Hippocampal formation (tissue), 2 donors: Measurements from ENCODE around the gene PTK7.

Source experiments
- DNase-seq, 2 donors: peaks; one replicate each; lab custom pipeline; 2025; lab: John Stamatoyannopoulos, UW

PTK7 gene

DNA sequence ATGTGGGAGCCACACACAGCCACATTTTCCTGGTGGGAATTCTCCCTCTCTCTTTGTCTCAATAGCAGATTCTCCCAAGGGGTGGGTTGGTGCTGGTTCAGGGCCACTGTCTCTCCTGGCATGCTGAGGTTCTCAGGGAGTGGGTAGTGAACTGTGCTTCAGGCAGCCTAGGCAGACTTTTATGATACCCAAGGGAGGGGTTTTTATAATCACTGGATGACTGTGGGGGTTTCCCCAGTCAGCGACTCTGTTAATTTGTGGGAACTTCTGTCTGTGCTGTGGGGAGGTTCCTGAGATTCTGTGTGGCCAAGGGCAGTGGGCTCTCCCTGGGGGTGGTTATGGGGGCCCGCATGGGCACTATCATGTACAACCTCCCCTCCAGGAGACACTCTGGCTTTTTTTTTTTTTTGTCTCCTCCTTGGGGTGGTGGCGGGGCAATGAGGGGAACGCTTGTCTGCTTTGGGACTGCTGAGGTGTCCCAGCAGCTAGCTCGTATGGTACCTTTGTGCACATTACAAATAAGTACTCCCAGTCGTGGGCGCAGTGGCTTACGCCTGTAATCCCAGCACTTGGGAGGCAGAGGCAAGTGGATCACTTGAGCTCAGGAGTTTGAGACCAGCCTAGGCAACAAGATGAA, 10.0 kb downstream of the PTK7 start:
- no peak for DNase-seq

- no peak for DNase-seq
Measured at GRCh38 chr6:43088654-43089056, 12.5 kb downstream of the PTK7 start.

- no peak for DNase-seq
Measured at GRCh38 chr6:43089467-43089866, 13.4 kb downstream of the PTK7 start.

DNA sequence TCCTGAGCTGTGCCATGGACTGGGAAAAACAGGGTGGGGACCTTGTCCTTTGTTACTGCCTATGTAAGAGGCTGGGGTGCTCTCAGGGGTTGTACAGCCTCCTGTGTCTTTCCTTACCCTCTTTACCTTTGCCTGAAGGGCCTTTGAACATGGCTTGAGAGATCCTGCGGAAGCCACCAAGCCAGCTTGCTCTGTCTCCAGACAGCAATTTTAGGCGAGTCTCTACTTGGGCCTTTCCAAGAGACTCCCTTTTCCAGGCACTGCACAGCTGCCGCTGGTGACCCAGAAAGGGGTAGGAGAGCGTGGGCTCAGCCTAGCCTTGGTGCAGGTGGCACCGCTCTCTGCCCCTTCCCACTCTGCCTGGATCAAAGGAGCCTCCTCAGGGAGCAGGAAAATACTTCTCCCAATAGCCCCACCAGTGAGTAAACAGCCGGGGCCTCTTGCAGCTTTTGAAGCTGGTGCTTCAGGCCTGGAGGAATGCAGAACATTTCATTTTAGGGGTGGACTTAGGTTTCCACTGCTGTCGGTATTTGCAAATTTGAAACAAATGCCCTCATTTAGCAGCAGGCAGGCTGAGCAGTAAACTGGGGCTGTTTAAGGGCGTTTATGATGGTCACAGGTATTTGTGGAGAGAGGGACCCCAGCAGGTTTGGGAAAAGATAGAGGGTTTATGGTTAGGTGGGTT, 13.9 kb downstream of the PTK7 start:
- DNase-seq, result no peak

GRCh38 chr6:43090559-43090956, 14.4 kb downstream of the PTK7 start:
- no peak for DNase-seq

GRCh38 chr6:43091020-43091419, 14.9 kb downstream of the PTK7 start:
- DNase-seq, result no peak

GRCh38 chr6:43091436-43091991, 15.4 kb downstream of the PTK7 start:
- DNase-seq, result no peak

DNA sequence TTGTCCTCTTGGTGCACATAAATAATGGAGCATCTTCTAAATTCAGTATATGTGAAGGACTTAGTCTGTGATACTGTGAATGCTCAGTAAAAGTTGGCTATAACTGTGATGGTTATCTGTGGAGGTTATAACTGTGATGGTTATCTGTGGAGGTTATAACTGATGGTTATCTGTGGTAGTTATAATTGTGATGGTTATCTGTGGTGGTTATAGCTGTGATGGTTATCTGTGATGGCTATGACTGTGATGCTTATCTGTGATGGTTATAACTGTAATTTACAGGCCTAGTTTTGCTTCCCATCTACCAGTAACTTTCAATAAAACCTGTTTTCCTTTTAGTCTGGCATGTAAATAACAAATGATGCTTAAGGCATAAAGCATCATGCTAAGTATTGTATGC, 16.5 kb downstream of the PTK7 start:
- DNase-seq, result no peak

DNA sequence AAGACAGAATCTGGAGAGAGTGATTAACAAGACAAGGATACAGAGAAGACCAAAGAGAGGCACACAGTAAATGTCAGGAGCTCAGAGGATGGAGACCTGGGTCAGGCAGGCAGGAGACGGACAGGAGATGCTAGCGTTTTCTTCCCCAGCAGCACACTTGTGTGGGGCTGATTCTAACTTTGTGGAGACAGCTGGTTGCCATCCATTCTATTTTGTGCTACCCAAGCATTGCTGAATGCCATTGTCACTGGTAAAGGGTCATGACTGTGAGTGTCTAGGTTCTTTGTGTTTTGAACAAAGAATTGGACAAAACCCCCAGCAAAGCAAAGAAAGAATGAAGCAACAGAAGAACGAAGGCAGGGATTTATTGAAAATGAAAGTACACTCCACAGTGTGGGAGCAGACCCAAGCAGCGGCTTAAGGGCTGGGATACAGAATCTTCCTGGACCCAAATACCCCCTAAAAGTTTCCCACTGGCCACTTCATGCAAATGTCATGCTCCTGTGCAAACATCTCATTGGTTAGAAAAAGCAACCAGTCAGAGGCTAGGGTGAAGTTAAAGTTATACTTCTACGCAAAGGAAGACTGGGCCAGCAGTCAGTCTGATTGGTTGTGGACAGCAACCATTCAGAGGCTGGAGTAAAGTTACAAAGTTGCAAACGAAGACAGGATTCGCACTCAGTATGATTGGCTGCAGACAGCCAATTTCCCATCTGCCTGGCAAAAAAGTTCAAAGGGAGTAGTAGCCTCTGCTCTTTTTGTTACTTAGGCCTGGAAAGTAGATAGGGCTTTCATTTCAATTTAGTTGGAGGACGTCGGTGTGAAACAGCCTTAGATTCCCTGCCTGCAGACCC, 17.5 kb downstream of the PTK7 start:
- peak in 1 of 2 donors; percentile 20 for DNase-seq

GRCh38 chr6:43095939-43096338, 19.8 kb downstream of the PTK7 start:
- no peak for DNase-seq

DNA sequence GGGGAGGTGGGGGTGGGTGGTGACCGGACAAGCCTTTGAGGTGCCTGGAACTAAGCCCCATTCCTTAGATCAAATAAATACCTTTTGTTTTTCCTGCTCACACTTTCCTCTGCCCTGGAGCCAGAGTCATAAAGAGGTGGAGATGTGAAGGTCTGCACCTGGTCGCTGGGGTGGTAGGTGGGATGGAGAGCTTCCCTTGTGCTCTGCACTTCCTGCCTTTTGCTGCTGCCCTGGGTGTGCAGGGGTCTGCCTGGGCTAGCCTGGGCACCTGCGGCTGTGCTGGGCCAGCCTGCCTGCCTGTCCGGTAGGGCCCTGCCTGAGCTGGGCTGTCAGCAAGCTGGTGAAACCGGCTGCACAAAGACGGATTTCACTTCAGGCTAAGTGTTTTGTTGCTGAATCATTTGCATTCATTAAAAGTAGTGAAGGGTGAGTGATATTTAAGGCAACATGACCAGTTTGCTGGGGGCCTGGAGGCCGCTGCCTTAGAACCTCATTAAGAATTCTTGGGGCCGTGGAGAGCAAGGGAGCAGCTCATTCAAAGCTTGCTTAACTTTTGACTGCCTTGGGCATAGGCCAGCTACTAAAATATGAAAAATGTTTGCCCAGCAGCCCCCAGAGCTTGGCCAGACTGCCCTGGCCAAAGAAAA, 20.5 kb downstream of the PTK7 start:
- DNase-seq, result peak in 1 of 2 donors; percentile 29

DNA sequence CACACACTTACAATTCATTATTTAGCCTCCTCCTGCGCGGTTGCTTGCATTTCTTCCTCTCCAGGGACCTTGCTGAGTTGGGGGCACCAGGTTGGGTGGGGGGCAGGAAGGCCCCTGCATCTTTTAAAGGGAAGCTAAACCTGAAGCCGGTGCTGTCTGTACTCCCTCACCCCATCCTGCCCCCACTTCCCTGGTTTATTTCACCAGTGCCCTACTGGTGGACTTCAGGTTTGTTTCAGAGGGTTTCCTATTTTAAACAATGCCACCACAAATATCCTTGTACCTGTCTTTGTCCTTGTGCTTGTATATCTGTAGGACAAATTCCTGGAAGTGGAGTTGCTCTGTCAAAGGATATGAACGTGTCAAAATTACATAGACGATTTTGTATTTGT, 21.0 kb downstream of the PTK7 start:
- DNase-seq, result no peak

DNA sequence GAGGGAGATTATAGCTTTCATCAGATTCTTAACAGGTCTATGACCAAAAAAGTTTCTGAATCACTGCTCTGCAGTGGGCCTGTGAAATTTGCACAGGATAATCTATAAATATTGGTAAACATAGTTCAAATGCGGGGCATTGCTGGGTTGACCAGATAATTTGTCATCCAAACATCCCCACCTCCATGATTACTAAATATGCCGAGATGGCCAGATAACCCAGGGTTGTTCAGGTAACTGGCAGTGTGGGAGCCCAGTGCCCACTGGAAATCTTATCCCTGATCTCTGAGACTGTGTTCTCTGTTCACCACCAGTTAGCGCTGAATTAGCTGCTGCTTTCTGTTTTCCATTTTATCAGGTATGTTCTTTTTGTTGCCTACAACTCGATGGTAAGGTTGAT, 21.4 kb downstream of the PTK7 start:
- DNase-seq, result no peak

DNA sequence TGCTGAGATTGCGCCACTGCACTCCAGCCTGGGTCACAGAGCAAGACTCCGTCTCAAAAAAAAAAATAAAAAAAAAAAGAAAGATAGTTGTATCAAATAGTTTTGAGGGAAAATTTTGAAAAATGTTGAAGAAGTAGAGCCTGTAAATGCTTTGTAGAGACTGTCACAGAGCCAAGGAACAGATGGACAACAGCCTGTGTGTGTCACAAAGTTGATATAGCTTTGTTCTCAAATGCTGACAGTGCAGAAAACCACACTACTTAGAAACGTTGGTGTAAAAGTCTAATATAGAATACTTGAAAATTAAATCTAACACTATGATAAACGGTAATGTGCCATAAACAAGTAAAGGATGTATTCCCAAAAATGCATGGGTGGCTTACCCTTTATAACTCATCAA, 25.4 kb downstream of the PTK7 start:
- DNase-seq, result no peak

- DNase-seq, result no peak
Measured at GRCh38 chr6:43103253-43103876, 27.3 kb downstream of the PTK7 start.

DNA sequence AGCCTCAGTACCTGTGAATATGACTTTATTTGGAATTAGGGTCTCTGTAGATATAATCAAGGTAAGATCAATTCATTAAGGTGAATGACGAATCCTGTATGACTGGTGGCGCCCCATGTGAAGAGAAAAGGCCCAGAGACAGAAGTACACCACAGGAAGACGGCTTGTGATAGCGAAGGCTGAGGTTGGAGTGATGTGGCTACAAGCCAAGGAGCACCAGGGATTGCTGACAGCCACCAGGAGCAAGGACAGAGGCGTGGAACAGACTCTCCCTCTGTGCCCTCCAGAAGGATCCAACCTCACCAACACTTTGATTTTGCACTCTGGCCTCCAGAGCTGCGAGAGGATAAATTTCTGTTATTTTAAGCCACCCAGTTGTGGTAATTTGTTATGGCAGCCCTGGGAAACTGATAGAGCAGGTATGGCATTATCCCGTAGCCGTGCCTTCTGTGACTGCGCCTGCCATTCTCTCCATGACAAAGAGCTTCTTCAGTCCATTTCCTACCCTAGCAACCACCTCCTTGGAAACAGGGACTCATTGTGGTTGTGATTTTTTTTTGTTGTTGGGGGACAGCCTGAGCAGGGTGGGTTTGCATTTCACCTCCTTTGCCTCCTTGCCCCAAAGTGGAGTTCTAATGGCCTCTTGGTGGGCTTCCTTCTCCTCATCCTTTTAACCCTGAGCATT, 29.6 kb downstream of the PTK7 start:
- no peak for DNase-seq

- DNase-seq, result no peak
Measured at GRCh38 chr6:43107344-43108062, 31.4 kb downstream of the PTK7 start.

DNA sequence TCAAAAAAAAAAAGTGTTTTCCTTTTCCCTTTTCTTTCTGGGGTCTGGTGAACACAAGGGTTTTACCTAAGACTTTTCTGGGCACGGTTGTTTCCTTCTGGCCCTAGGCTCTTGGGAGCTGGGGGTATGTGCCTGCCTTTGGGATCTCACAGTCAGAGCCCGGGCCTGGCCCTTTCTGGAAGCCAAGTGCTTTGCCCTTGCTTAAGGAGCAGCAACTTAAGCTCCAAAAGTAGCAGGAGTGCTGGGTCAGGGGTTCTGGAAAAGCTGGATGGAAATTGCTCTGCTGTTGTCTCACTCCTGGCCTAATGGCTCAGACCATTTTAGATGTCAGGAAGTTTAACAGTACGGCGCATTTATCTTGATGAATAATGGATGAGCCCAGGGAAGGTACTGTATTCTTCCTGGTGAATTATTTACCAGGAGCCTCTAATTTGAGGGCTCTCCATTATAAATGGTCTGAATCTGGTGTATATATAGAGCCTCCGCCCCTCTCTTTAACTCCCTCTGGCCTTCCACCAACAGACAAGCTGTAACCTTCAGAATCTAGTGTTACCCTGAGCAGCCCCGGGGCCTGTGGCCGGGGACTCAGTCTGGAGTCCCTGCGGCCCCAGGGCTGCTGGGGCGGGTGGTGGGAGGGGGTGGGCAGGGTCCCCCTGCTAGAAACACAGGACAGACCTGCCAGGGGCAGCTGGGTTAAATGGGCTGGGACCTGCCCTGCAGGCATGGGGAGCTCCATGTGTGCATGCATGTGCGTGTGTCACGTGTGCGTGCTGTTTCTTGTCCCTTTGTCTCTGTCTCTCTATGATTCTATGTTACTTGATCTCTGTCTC, 37.5 kb downstream of the PTK7 start:
- DNase-seq, result no peak

GRCh38 chr6:43115365-43115764, 39.3 kb downstream of the PTK7 start:
- no peak for DNase-seq
